GM12872 (cell line): ENCODE data around the gene CFAP97.

Source experiments
- TF ChIP-seq, protein P1 (sequence below): IDR thresholded peaks from 3 replicates; pipeline ENCODE4 v1.5.1; 2011; ENCODE audit warnings: low read depth, mild to moderate bottlenecking, low read length, moderate library complexity; ENCODE audit not compliant: insufficient read depth

The CFAP97 gene

DNA sequence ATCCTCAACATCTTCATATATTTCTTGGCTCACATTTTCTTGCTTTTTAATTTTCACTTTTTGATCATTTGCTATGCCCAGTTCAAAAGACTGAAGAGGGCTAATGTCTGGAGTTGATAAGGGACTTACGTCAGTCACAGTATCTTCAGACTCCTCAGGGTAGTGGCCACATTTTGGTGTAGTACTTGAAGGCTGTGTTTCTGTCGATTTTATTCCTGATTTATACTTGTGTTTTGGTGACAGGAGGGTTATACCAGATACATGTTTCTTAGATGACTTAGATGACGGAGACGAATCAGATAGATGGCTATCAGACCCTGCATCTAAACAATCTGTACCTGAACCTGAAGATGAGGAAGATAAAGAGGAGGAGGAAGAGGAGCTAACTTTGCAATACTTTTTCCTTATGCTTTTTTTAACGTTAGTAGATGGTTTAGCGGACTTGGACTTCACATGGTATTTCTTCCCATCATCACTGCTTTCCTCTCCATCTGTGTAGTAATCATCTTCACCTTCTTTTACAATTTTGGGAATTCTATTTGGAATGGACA, 13.4 kb downstream of the CFAP97 start:
- TF ChIP-seq, protein P1, sequence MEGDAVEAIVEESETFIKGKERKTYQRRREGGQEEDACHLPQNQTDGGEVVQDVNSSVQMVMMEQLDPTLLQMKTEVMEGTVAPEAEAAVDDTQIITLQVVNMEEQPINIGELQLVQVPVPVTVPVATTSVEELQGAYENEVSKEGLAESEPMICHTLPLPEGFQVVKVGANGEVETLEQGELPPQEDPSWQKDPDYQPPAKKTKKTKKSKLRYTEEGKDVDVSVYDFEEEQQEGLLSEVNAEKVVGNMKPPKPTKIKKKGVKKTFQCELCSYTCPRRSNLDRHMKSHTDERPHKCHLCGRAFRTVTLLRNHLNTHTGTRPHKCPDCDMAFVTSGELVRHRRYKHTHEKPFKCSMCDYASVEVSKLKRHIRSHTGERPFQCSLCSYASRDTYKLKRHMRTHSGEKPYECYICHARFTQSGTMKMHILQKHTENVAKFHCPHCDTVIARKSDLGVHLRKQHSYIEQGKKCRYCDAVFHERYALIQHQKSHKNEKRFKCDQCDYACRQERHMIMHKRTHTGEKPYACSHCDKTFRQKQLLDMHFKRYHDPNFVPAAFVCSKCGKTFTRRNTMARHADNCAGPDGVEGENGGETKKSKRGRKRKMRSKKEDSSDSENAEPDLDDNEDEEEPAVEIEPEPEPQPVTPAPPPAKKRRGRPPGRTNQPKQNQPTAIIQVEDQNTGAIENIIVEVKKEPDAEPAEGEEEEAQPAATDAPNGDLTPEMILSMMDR: no peak

DNA sequence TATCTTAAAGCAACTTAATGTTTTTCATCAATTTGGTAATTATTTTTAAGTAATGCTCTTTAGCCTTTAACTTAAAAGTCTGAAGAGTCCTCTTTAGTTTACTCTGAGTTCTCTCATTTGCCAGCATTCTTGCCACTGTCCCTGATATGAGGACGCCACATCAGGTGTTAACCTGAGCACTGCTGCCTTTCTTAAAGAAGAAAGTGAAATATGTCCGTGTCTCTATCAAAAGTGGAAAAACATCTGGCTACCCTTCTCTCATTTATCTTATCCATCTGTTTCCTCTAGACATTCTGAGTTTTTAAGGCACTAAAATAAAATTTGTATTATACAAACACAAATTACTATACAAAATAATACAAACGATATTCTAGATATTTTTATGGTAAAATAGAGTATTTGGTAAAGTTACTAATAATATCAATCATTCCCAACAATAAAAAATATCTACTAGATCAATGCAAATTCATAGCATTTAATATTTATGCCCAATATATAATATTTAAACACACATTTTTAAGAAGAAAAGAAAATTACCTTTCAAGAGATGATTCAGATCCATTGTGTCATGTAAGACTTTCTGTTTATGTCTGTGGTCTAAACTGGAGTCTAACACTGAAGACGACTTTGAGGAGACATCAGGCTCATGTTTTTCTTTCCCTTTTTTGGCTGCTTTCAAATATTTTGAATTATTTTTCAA, 14.0 kb downstream of the CFAP97 start:
- TF ChIP-seq, protein P1: no peak

DNA sequence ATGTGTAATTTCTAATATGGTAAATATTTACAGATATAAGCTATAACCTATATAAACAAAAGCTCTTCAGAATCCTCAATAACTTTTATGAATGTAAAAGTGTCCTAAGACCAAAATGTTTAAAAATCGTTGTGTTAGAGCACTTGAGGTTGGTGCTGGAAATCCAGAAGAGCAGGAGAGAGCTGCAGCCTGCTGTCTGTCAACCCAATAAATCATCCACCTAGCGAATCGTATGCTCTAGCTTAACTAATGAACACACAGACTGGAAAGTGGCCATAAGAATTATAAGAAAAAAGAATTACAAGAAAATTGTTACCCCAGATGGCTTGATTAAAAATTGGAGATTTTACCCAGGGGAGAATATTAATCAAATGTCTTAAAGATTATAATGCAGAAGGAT, 17.0 kb downstream of the CFAP97 start:
- TF ChIP-seq, protein P1: no peak

GRCh38 chr4:185183622-185184281, 20.0 kb downstream of the CFAP97 start:
- TF ChIP-seq, protein P1: peak; percentile 70

DNA sequence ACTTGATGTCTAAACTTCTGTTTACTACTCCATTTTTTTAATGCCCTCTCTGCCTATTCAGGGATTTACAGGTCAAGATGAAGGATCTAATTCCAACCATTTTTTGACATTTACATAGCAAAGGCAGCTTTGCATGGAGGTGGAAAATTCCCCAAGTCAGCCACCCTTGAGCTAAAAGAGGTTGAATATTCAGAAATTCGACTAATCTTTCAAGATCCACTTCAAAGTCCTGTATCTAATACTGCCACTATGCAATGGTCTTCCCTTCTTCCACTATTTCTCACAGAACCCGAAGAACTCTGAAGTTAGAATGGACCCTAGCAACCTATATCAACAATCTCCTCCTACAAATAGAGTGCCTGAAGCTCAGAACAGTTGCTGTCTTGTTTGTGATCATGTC, 21.6 kb downstream of the CFAP97 start:
- TF ChIP-seq, protein P1: no peak

- TF ChIP-seq, protein P1: no peak
These were observed 24.3 kb downstream of the CFAP97 start for GRCh38 chr4:185179488-185179887.

DNA sequence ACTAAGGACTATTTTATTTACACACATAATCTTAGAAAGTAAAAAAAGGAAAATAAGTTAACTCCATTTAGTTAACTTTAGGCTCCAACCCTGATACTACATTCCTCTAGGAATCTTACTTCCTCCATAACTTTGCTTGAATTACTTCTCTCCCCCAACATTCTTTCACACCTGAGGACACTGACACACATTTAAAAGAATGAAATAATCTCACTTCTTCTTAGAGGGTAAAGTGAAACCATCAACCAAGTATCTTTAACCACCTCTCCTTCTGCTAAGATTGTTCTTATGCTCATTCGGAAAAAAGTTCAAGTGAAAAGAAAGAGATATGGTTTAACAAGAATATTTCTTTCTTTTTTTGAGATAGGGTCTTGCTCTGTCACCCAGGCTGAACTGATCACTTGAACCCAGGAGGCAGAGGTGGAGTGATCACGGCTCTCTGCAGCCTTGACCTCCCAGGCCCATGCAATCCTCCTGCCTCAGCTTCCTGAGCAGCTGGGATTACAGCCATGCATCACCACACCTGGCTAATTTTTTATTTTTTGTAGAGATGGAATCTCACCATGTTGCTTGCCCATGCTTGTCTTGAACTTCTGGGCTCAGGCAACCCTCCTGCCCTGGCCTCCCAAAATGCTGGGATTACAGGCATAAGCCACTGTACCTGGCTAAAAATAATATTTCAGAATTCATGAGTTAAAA, 32.3 kb downstream of the CFAP97 start:
- TF ChIP-seq, protein P1: no peak
